GM21381 (cell line): ENCODE data around the gene SUPT20HL1.
"Not testable (repeated sequence)": the region's sequence is repeated elsewhere in the genome, so short reads cannot be mapped to it uniquely, and the experiment has no call there.

Source experiments
- ATAC-seq: cut with Tn5 transposase; IDR thresholded peaks from one replicate; pipeline ENCODE4 v1.9.1; 2021; ENCODE audit warnings: mild to moderate bottlenecking, moderate library complexity; ENCODE audit not compliant: unreplicated experiment

Gene SUPT20HL1

GRCh38 chrX:24360272-24360671, at the start of gene SUPT20HL1:
TSS of gene SUPT20HL1 (plus strand) at chrX:24360639. CDS start at chrX:24362761, 2,122 bp downstream.
- no peak for ATAC-seq

DNA sequence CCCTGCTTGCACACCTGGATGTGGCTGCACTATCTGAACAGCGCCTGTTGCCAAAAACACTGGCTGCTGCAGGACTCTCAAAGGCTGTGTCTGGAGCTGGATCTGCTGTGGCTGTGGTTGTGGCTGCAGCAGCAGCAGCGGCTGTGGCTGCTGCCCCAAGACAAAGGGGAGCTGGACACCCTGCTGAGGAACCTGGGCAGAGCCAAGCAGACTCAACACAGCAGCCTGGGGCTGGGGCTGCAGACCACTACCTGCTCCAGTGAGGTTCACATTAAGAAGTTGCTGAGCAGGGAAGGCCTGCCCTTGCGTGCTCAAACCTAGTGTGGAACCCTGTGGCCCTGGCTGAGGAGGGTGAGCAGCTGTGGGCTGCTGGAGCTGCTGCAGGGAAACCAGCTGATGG, 49.5 kb upstream of the SUPT20HL1 start:
- not testable (repeated sequence) for ATAC-seq

DNA sequence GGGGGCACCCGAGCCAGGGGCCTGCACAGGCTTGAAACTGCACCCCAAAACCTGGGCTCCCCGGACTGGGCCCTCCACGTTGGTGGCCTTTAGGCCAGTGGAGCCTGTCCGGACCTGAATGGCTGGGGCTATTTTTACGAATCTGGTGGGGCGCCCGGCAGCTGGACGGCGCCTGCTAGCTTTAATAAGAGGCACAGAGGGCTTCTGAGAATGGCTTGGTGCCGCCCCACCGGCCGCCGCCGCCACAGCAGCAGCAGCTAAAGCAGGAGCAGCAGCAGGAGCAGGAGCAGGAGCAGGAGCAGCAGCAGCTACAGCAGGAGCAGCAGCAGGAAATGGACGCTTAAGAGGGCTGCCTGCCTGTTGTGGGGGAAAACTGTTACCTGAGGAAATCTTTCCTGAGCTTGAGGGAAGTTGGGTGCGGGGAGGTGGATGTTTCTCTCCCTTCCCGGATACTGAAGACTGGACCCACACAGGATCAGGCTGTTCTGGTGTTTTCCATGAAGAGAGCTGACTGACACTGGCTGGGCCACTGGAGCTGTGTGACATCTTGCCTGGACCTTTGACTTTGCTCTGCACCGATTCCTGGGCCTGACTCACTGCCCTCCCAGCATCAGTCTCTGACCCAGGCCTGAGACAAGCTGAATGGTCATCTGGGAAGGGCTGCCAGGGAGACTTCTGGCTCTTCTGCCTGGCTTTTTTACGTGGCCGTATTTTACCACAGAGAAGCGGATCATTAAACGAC, 48.8 kb upstream of the SUPT20HL1 start:
- ATAC-seq = not testable (repeated sequence)

DNA sequence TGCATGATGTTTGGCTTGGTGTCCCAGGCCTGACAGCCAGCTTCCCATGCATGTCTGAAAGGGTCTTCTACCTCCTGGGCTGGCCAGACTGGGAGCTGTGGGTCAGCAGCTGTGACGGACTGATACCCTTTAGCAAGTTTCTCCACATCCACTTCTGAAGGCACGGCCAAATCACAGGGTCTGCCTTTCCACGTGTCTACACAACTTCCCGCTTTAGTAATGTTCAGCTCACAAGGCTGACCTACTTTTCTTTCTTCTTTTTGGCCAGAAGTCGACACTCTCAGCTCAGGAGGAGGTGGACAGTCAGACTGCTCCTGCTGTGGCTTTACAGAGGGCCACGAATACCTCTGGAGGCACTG, 48.2 kb upstream of the SUPT20HL1 start:
- ATAC-seq = not testable (repeated sequence)

- no peak for ATAC-seq
These were observed 46.3 kb upstream of the SUPT20HL1 start, which contains the start of gene SUPT20HL2 for GRCh38 chrX:24314019-24314635. TSS of gene SUPT20HL2 (minus strand) at chrX:24314069. CDS start at chrX:24313315, 754 bp downstream.

- ATAC-seq = no peak
These were observed 44.3 kb upstream of the SUPT20HL1 start for GRCh38 chrX:24316111-24316510.

- no peak for ATAC-seq
These were observed 42.9 kb upstream of the SUPT20HL1 start for GRCh38 chrX:24317567-24317966.

DNA sequence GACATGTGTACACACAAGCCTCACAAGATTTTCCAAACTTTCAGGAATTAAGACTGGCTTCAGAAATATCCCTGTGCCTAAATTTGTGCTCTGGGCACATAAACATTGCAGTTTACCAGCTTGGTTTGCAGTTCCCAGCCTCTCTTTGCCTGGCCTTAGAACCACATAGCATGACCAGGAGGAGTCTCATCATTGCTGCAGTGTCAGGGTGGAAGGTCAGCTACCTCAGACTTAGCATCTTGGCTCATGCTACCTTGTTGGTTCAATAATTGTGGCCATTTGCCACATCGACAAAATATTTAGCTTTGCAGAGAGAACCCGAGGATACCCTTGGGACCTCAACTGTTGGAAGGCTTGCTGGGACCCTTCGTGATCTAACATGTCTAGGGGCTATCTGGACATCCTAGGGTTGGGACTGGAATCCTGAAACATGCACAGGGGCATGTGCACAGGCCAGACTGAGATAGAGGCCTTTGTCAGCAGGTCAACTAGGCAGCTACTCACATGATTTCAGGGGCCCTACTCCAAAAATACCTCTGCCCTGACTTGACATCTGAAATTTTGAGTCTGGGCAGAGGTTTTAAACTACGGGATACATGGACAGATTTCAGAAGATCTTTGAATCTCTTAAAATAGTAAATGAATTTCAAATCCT, 38.6 kb upstream of the SUPT20HL1 start:
- ATAC-seq = no peak

DNA sequence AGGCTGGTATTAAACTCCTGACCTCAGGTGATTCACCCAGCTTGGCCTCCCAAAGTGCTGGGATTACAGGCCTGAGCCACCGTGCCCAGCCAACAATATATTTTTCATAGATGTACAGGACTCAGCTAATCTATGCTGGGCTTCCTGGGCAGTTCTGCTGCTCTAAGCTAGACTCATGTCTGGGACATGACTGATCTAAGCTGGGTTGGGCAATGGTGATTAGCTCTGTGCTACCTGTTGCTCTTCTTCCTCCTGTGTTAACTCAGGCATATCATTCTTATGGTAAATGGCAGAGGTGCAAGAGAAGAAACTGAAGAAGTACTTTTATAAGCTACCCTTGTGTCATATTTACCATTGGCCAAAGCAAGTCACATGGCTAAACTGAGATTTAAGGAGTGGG, 35.2 kb upstream of the SUPT20HL1 start:
- ATAC-seq = no peak

DNA sequence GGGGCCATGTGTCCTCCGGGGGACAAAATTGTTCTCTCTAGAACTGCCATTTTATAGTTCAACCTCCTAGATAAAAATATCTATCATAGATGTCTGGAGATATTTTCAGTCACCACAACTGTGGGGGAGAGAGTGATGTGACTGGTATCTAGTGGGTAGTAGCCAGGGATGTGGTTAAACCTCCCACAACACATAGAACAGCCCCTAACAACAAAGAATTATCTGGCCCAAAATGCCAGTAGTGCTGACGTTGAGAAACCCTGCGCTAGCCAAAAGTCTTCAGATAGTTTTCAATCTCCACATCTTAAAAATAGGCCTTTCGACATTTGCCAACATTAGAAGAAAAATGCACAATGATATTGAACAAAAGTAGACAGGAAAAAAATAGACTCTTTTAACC, 27.6 kb upstream of the SUPT20HL1 start:
- no peak for ATAC-seq

- no peak for ATAC-seq
These were observed 27.1 kb upstream of the SUPT20HL1 start for GRCh38 chrX:24333371-24333770.

DNA sequence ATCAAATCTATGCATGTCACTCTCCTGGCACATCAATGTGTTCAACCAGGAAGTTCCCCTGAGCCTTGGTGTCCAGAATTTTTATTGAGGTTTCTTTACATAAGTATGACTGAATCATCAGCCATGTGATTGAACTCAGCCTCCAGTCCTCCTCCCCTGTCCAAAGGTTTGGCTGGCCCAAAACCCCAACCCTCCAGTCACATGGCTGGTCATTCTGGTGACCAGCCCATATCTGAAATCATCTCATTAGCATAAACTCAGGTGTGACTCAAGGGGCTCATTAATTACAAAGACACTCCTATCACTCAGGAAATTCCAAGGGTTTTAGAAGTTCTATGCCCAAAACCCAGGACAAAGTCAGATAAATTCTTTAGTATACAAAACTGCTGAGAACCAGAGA, 26.0 kb upstream of the SUPT20HL1 start:
- no peak for ATAC-seq

GRCh38 chrX:24335871-24336270, 24.6 kb upstream of the SUPT20HL1 start:
- no peak for ATAC-seq

DNA sequence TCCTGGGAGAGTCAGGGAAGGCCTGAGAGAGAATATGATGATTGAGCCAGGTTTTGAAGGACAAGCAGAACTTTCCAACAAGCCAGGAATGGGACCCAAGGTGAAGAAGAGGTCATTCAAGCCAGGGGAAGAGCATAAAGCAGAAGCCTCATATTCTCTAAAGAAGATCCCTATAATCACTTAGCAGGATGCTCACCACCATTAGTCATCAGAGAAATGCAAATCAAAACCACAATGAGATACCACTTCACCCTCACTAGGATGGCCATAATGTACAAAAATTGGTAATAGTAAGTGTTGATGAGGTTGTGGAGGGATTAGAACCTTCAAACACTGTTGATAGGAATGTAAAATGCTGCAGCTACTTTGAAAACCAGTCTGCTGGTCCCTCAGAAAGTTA, 20.5 kb upstream of the SUPT20HL1 start:
- ATAC-seq = no peak

- no peak for ATAC-seq
These were observed 19.9 kb upstream of the SUPT20HL1 start for GRCh38 chrX:24340501-24340900.

DNA sequence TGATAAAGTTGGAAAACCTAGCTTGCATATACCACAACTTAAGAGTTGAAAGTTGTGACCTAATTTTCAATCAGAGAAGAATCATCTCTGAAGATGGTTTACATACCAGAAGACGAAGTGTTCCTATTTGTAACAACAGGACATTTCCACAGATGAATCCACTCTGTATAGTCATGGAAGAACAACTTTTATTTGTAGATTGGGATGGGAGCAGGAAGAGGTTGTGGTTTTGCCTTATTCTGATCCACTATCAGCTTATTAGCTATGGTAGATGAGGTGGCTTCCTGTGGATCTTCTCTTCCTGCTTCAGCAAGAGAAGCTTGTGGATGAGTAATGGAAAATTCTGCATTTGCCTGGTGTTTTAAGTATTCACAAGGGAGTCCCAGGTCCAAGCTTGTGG, 18.6 kb upstream of the SUPT20HL1 start:
- ATAC-seq = no peak

- no peak for ATAC-seq
These were observed 16.7 kb upstream of the SUPT20HL1 start for GRCh38 chrX:24343719-24344118.

GRCh38 chrX:24347881-24348280, 12.6 kb upstream of the SUPT20HL1 start:
- no peak for ATAC-seq

- ATAC-seq = no peak
These were observed 10.2 kb upstream of the SUPT20HL1 start for GRCh38 chrX:24350217-24350616.

DNA sequence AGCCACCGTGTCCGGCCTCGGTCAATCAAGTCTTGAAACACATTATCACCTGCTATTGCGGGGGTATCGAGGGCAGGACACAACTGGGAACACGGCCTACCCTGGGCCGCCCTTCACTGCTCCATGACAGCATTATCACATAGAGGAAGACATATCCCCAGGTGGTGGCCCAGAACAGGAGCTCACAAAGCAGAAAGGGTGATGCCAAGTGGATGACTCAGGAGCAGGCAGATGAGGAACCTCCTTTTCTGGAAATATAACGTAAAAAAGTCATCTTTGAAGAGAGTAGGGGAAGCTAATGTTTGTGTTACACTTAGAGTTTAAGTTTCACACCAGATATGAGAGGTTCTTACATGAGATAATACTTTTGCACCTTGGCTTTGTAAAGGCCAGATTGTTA, 5.3 kb upstream of the SUPT20HL1 start:
- ATAC-seq = no peak

DNA sequence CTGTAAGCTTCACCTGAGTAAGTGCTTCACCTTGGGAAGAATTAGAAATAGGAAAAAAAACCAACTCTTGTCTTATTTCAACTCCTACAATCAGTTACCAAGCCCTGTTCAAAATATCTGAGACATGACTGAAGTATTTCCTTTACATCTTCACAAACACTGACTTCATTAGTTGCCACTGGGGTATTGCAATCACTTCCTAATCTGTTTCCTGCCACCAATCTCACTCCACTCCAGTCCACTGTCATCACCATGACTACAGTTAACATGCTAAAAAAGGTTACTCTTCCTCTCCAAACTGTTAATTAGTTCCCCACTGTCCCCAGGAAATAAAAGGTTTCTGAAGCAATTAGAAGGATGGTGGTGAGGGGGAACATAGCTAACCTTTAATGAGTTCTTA, 3.3 kb upstream of the SUPT20HL1 start:
- no peak for ATAC-seq
